ENCODE data around the gene ENPP7. TPM values are rescaled to one million over a fixed set of nuclear protein-coding genes. Genes with fewer than 3 reads are reported as not detected.

The ENPP7 gene
- total and polyA plus RNA-seq, 11 donors, result not detected

DNA sequence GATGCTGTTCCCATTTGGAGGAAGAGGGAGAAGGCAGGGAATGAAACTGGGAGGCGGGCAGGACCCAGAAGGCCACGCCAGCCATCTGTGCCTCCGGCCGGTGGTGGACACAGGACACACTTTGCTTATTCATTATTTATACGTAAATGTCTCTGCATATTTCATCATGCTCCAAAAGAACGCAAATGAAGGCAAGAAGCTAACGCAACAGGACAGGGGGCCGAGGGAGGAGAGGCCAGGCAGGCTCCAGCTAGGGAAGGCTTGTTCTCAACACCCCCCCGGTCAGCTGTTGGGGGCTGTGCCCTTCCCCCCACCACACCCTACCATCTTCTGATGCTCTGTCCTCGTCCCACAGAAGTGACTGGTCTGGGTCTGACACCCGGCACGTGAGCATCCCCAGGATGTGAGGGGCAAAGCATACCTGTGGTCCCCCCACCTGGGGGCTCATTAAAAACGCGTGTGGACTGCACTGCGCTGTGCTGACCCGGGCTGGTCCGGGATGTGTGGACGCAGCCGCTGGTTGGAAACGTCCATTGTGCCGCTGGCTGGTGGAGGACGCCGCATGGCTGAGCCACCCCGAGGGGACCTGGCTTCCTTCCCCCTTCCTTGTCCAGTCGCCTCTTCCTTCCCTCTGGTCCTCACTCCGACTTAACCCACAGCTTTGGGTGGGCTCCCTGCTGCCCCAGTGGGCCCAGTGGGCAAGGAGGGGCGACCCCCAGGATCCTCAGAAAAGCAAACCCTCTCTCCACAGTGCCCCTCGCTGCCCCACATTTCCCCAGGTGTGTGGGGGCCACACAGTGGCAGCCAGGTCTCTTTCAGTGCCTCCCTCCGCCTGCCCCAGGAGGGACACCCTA, 46.4 kb upstream of the ENPP7 start:
- TF ChIP-seq, protein P1, sequence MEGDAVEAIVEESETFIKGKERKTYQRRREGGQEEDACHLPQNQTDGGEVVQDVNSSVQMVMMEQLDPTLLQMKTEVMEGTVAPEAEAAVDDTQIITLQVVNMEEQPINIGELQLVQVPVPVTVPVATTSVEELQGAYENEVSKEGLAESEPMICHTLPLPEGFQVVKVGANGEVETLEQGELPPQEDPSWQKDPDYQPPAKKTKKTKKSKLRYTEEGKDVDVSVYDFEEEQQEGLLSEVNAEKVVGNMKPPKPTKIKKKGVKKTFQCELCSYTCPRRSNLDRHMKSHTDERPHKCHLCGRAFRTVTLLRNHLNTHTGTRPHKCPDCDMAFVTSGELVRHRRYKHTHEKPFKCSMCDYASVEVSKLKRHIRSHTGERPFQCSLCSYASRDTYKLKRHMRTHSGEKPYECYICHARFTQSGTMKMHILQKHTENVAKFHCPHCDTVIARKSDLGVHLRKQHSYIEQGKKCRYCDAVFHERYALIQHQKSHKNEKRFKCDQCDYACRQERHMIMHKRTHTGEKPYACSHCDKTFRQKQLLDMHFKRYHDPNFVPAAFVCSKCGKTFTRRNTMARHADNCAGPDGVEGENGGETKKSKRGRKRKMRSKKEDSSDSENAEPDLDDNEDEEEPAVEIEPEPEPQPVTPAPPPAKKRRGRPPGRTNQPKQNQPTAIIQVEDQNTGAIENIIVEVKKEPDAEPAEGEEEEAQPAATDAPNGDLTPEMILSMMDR (IDR thresholded peaks at IDR 0.05), result no peak
- TF ChIP-seq POLR2A (IDR thresholded peaks at IDR 0.05), result no peak
- Histone ChIP-seq H3K36me3 (no peaks in the 10 kb centered on the region), H3K27ac (no peak overlapping the region), H3K9me3 (no peaks in the 10 kb centered on the region), H3K4me1 (no peaks in the 10 kb centered on the region), H3K27me3 (peaks cover 0 to 64% (median 7%) of the 10 kb centered on the region in 9 donors), H3K4me3 (no peak overlapping the region)
- 68 to 76% (median 73%) methylated on average over 28 to 29 of the region's 29 CpGs for WGBS, 4 donors
- intact Hi-C loops (cut with DNase I), result no loop called here
- no peak for ATAC-seq
- DNase-seq, result no peak

GRCh38 chr17:79685121-79685520, 45.6 kb upstream of the ENPP7 start:
- intact Hi-C loops (cut with DNase I), result no loop called here
- Histone ChIP-seq H3K27me3 (peaks cover 0 to 58% (median 7%) of the 10 kb centered on the region in 9 donors), H3K4me3 (no peak overlapping the region), H3K36me3 (no peaks in the 10 kb centered on the region), H3K9me3 (no peaks in the 10 kb centered on the region), H3K4me1 (no peaks in the 10 kb centered on the region), H3K27ac (no peak overlapping the region)
- ATAC-seq, result no peak
- no peak for DNase-seq
- TF ChIP-seq, protein P1 (IDR thresholded peaks at IDR 0.05), result no peak
- no peak for TF ChIP-seq POLR2A (IDR thresholded peaks at IDR 0.05)
- WGBS, 4 donors, result 8 to 76% (median 57%) methylated on average over 1 to 9 of the region's 9 CpGs

DNA sequence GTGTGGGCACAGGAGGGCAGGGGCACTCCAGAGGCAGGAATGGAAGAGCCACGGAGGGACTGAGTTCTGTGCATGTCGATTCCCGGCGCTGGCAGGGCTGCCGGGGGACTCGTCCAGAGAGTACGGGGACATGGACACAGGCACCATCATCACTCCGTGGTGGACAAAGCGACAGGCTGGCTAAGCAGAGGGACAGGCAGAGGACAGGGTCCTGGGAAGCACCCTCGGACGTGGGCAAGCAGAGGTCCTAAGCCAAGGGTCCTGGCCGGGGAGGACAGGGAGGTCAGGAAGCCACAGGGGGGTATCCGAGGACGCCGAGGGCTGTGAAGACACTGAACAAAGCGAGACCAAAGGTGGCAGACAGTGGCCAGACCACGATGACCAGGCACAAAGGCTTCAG, 44.3 kb upstream of the ENPP7 start:
- Histone ChIP-seq H3K4me1 (peaks cover 0 to 3% (median 1%) of the 10 kb centered on the region in 12 donors), H3K27ac (no peak overlapping the region), H3K9me3 (no peaks in the 10 kb centered on the region), H3K27me3 (peaks cover 0 to 44% (median 7%) of the 10 kb centered on the region in 9 donors), H3K36me3 (no peaks in the 10 kb centered on the region), H3K4me3 (no peak overlapping the region)
- ATAC-seq (no peak), DNase-seq (no peak)
- TF ChIP-seq, protein P1 (IDR thresholded peaks at IDR 0.05), result no peak
- no peak for TF ChIP-seq POLR2A (IDR thresholded peaks at IDR 0.05)
- 84 to 87% (median 85%) methylated on average over 17 of the region's 17 CpGs for WGBS, 4 donors
- intact Hi-C loops (cut with DNase I), result no loop called here

DNA sequence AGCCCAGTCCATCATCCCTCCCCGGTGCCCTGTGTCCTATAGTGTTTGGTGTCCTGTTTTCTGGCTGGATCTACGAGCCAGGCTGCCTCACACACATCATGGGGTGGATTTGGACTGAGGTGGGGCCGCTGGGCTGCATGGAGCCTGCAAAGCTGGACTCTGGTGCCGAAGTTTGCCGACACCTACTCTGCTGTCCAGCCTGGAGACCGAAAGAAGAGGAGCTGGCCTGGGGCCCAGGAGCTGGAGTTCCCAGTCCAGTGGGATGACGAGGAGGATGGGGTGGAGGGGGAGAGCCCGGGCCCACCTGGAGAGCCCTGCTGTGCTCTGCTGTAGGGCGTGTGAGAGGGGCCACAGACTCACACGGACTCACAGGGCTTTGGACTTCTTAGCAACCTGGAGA, 40.3 kb upstream of the ENPP7 start:
- intact Hi-C loops (cut with DNase I), result no loop called here
- peaks cover 0 to 19% (median 12%) of the 10 kb centered on the region in 12 donors for H3K4me1 ChIP-seq
- no peak overlapping the region for H3K27ac ChIP-seq
- no peaks in the 10 kb centered on the region for H3K9me3 ChIP-seq
- 56 to 69% (median 63%) methylated on average over 10 of the region's 10 CpGs for WGBS, 4 donors
- DNase-seq (no peak), ATAC-seq (no peak)
- TF ChIP-seq POLR2A (IDR thresholded peaks at IDR 0.05), result no peak
- TF ChIP-seq, protein P1 (IDR thresholded peaks at IDR 0.05), result no peak
- no peak overlapping the region for H3K4me3 ChIP-seq
- H3K27me3 ChIP-seq, result peaks cover 0 to 22% (median 2%) of the 10 kb centered on the region in 9 donors
- no peaks in the 10 kb centered on the region for H3K36me3 ChIP-seq
